IPS-18a (cell line): ENCODE data around the gene RERE.

Source experiments
- H3K27ac ChIP-seq: one replicate; pipeline ENCODE4 v1.5.1; 2013; ENCODE audit warnings: low read length
- H3K27me3 ChIP-seq: one replicate; pipeline ENCODE4 v1.6.1; 2013; ENCODE audit warnings: mild to moderate bottlenecking, low read length; ENCODE audit not compliant: control insufficient read depth, insufficient read depth
- H3K36me3 ChIP-seq: one replicate; pipeline ENCODE4 v1.6.1; 2013; ENCODE audit warnings: low read depth, low read length; ENCODE audit not compliant: control insufficient read depth
- H3K4me1 ChIP-seq: one replicate; pipeline ENCODE4 v1.6.1; 2013; ENCODE audit warnings: low read depth, low read length; ENCODE audit not compliant: control insufficient read depth
- H3K4me3 ChIP-seq: one replicate; pipeline ENCODE4 v1.5.1; 2013; ENCODE audit warnings: low read length
- H3K9ac ChIP-seq: one replicate; pipeline ENCODE4 v1.6.1; 2013; ENCODE audit warnings: mild to moderate bottlenecking, low read length, moderate library complexity
- H3K9me3 ChIP-seq: one replicate; pipeline ENCODE4 v1.6.1; 2013; ENCODE audit warnings: low read depth, low read length; ENCODE audit not compliant: control insufficient read depth

Gene RERE

GRCh38 chr1:8363767-8364301 is 453.6 kb downstream of the RERE start:
- no peak overlapping the region for H3K9ac ChIP-seq
- no peak overlapping the region for H3K27ac ChIP-seq
- H3K36me3 ChIP-seq: peaks cover 32% of the 10 kb centered on the region
- H3K9me3 ChIP-seq: no peaks in the 10 kb centered on the region
- H3K4me3 ChIP-seq: no peak overlapping the region
- no peaks in the 10 kb centered on the region for H3K4me1 ChIP-seq
- no peaks in the 10 kb centered on the region for H3K27me3 ChIP-seq

GRCh38 chr1:8363186-8363766 is 454.2 kb downstream of the RERE start:
- no peaks in the 10 kb centered on the region for H3K27me3 ChIP-seq
- H3K36me3 ChIP-seq: peaks cover 36% of the 10 kb centered on the region
- no peaks in the 10 kb centered on the region for H3K4me1 ChIP-seq
- no peak overlapping the region for H3K4me3 ChIP-seq
- H3K9me3 ChIP-seq: no peaks in the 10 kb centered on the region
- no peak overlapping the region for H3K9ac ChIP-seq
- H3K27ac ChIP-seq: no peak overlapping the region

GRCh38 chr1:8362701-8363101 is 454.7 kb downstream of the RERE start:
- Histone ChIP-seq H3K27me3 (no peaks in the 10 kb centered on the region), H3K9me3 (no peaks in the 10 kb centered on the region), H3K9ac (no peak overlapping the region), H3K4me1 (no peaks in the 10 kb centered on the region), H3K4me3 (no peak overlapping the region), H3K36me3 (peaks cover 42% of the 10 kb centered on the region), H3K27ac (no peak overlapping the region)

- Histone ChIP-seq H3K9ac (no peak overlapping the region), H3K36me3 (peaks cover 49% of the 10 kb centered on the region), H3K27ac (no peak overlapping the region), H3K27me3 (no peaks in the 10 kb centered on the region), H3K9me3 (no peaks in the 10 kb centered on the region), H3K4me1 (no peaks in the 10 kb centered on the region), H3K4me3 (no peak overlapping the region)
These were observed 456.1 kb downstream of the RERE start for GRCh38 chr1:8361198-8361849.

GRCh38 chr1:8360493-8361197 is 456.8 kb downstream of the RERE start:
- H3K4me1 ChIP-seq: no peaks in the 10 kb centered on the region
- no peaks in the 10 kb centered on the region for H3K9me3 ChIP-seq
- peaks cover 52% of the 10 kb centered on the region for H3K36me3 ChIP-seq
- no peaks in the 10 kb centered on the region for H3K27me3 ChIP-seq
- no peak overlapping the region for H3K4me3 ChIP-seq
- no peak overlapping the region for H3K9ac ChIP-seq
- no peak overlapping the region for H3K27ac ChIP-seq

GRCh38 chr1:8359617-8360481 is 457.6 kb downstream of the RERE start:
- Histone ChIP-seq H3K9me3 (no peaks in the 10 kb centered on the region), H3K9ac (no peak overlapping the region), H3K36me3 (peaks cover 60% of the 10 kb centered on the region), H3K27me3 (no peaks in the 10 kb centered on the region), H3K4me3 (no peak overlapping the region), H3K27ac (no peak overlapping the region), H3K4me1 (no peaks in the 10 kb centered on the region)

DNA sequence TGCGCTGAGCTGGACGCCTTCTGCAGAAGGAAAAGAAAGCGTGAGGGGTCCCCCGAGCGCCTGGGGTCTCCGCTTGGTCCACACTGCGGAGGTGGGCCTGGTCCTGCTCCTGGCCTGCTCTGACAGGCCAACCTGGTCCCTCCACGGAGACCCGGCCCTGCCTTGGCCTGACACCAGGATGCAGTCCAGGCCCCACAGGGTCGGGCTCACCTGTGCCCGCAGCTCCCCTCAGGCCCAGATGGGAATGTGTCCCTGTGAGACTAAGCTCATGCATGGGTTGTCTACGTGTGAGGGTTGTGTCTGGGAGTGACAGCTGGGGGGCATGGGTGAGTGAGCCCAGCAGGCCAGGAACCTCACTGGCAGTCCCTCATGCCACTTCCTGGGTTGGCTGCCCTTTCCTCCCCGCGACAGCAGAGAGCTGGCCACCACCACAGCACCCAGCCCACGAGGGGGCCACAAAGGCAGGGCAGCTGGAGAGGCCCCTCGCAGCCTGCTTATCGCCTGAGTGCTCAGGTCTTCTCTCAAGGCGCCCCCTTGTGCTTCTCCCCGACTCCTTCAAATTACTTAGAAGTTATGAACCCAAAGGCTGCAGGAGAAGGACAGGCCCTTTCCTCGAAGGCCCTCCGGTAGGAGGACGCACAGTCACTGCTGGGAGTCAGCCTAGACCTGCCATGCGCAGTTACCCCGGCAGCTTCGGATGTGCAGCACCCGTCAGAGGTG is 458.4 kb downstream of the RERE start:
- H3K4me1 ChIP-seq: no peaks in the 10 kb centered on the region
- no peak overlapping the region for H3K9ac ChIP-seq
- H3K36me3 ChIP-seq: peaks cover 65% of the 10 kb centered on the region
- H3K4me3 ChIP-seq: no peak overlapping the region
- no peaks in the 10 kb centered on the region for H3K9me3 ChIP-seq
- H3K27me3 ChIP-seq: no peaks in the 10 kb centered on the region
- no peak overlapping the region for H3K27ac ChIP-seq

GRCh38 chr1:8358241-8358896 is 459.1 kb downstream of the RERE start:
- H3K27me3 ChIP-seq: no peaks in the 10 kb centered on the region
- no peaks in the 10 kb centered on the region for H3K4me1 ChIP-seq
- H3K36me3 ChIP-seq: peaks cover 70% of the 10 kb centered on the region
- H3K9me3 ChIP-seq: no peaks in the 10 kb centered on the region
- no peak overlapping the region for H3K27ac ChIP-seq
- H3K4me3 ChIP-seq: no peak overlapping the region
- no peak overlapping the region for H3K9ac ChIP-seq

- H3K27ac ChIP-seq: no peak overlapping the region
- H3K9ac ChIP-seq: no peak overlapping the region
- no peaks in the 10 kb centered on the region for H3K4me1 ChIP-seq
- peaks cover 61% of the 10 kb centered on the region for H3K36me3 ChIP-seq
- H3K9me3 ChIP-seq: no peaks in the 10 kb centered on the region
- H3K27me3 ChIP-seq: no peaks in the 10 kb centered on the region
- no peak overlapping the region for H3K4me3 ChIP-seq
These were observed 459.9 kb downstream of the RERE start for GRCh38 chr1:8357329-8358101.
